Nephron (organoid): ENCODE results near the gene HEXB.
A peak's percentile ranks its signal among the peaks of the same experiment; 100 is the strongest.

Experiments used
- H3K27ac Mint-ChIP-seq, 3 experiments: 2 replicates each; pipeline ENCODE4 v1.8.0; 2020; ENCODE audit warnings: mixed read lengths in 3 of 3, mild to moderate bottlenecking in 2 of 3, moderate library complexity in 1 of 3
- H3K27me3 Mint-ChIP-seq: 2 replicates; pipeline ENCODE4 v1.8.0; 2021; ENCODE audit warnings: low read depth, mild to moderate bottlenecking, moderate library complexity, mixed read lengths
- H3K36me3 Mint-ChIP-seq: 2 replicates; pipeline ENCODE4 v1.8.0; 2020; ENCODE audit warnings: low read depth, mixed read lengths
- H3K4me1 Mint-ChIP-seq: 2 replicates; pipeline ENCODE4 v1.8.0; 2020; ENCODE audit warnings: mixed read lengths
- H3K4me3 Mint-ChIP-seq, 3 experiments: 2 replicates each; pipeline ENCODE4 v1.8.0; 2020; ENCODE audit warnings: mild to moderate bottlenecking in 3 of 3, mixed read lengths in 3 of 3, moderate library complexity in 2 of 3
- H3K9me3 Mint-ChIP-seq: 2 replicates; pipeline ENCODE4 v1.8.0; 2020; ENCODE audit warnings: mixed read lengths
- CTCF ChIP-seq, 3 experiments: fragments of 200-600 bp; sonication (generic); IDR thresholded peaks; one replicate each; pipeline ENCODE4 v1.5.0; 2021; ENCODE audit warnings: antibody characterized with exemption in 3 of 3; ENCODE audit not compliant: unreplicated experiment in 3 of 3

Gene HEXB

GRCh38 chr5:74643111-74643562 is 41.9 kb upstream of the HEXB start:
- Mint-ChIP-seq H3K4me1 (peaks cover 32% of the 10 kb centered on the region), H3K36me3 (no peaks in the 10 kb centered on the region), H3K4me3 (peak overlapping the region in 1 of 3 experiments; percentile 47), H3K9me3 (no peaks in the 10 kb centered on the region), H3K27ac (peak overlapping the region; percentile 55 to 93 (median 84)), H3K27me3 (no peaks in the 10 kb centered on the region)
- TF ChIP-seq CTCF (IDR thresholded peaks at IDR 0.05; ENCODE audit: unreplicated experiment in 3 of 3): no peak

GRCh38 chr5:74647096-74647495 is 37.9 kb upstream of the HEXB start:
- H3K36me3 Mint-ChIP-seq: no peaks in the 10 kb centered on the region
- H3K27me3 Mint-ChIP-seq: no peaks in the 10 kb centered on the region
- no peaks in the 10 kb centered on the region for H3K9me3 Mint-ChIP-seq
- peaks cover 36% of the 10 kb centered on the region for H3K4me1 Mint-ChIP-seq
- TF ChIP-seq CTCF (IDR thresholded peaks at IDR 0.05; ENCODE audit: unreplicated experiment in 3 of 3): no peak
- H3K27ac Mint-ChIP-seq: peak overlapping the region in 2 of 3 experiments; percentile 61 to 66
- no peak overlapping the region for H3K4me3 Mint-ChIP-seq

- no peaks in the 10 kb centered on the region for H3K9me3 Mint-ChIP-seq
- no peaks in the 10 kb centered on the region for H3K27me3 Mint-ChIP-seq
- H3K36me3 Mint-ChIP-seq: no peaks in the 10 kb centered on the region
- peak overlapping the region in 1 of 3 experiments; percentile 30 for H3K27ac Mint-ChIP-seq
- H3K4me3 Mint-ChIP-seq: peak overlapping the region in 1 of 3 experiments; percentile 6
- TF ChIP-seq CTCF (IDR thresholded peaks at IDR 0.05; ENCODE audit: unreplicated experiment in 3 of 3): peak; percentile 70 to 82 (median 77)
- peaks cover 23% of the 10 kb centered on the region for H3K4me1 Mint-ChIP-seq
Observed at GRCh38 chr5:74648835-74649293, 36.2 kb upstream of the HEXB start.

GRCh38 chr5:74649421-74649973 is 35.5 kb upstream of the HEXB start:
- TF ChIP-seq CTCF (IDR thresholded peaks at IDR 0.05; ENCODE audit: unreplicated experiment in 3 of 3): no peak
- H3K27me3 Mint-ChIP-seq: no peaks in the 10 kb centered on the region
- peaks cover 23% of the 10 kb centered on the region for H3K4me1 Mint-ChIP-seq
- no peak overlapping the region for H3K4me3 Mint-ChIP-seq
- no peaks in the 10 kb centered on the region for H3K9me3 Mint-ChIP-seq
- no peak overlapping the region for H3K27ac Mint-ChIP-seq
- H3K36me3 Mint-ChIP-seq: no peaks in the 10 kb centered on the region

- no peak overlapping the region for H3K4me3 Mint-ChIP-seq
- peaks cover 6% of the 10 kb centered on the region for H3K27me3 Mint-ChIP-seq
- no peaks in the 10 kb centered on the region for H3K9me3 Mint-ChIP-seq
- peaks cover 23% of the 10 kb centered on the region for H3K4me1 Mint-ChIP-seq
- no peak overlapping the region for H3K27ac Mint-ChIP-seq
- TF ChIP-seq CTCF (IDR thresholded peaks at IDR 0.05; ENCODE audit: unreplicated experiment in 3 of 3): no peak
- no peaks in the 10 kb centered on the region for H3K36me3 Mint-ChIP-seq
Observed at GRCh38 chr5:74651710-74652109, 33.3 kb upstream of the HEXB start.

GRCh38 chr5:74652576-74652975 is 32.5 kb upstream of the HEXB start:
- Mint-ChIP-seq H3K9me3 (no peaks in the 10 kb centered on the region), H3K27ac (no peak overlapping the region), H3K4me3 (no peak overlapping the region), H3K4me1 (peaks cover 15% of the 10 kb centered on the region), H3K36me3 (no peaks in the 10 kb centered on the region), H3K27me3 (peaks cover 6% of the 10 kb centered on the region)
- TF ChIP-seq CTCF (IDR thresholded peaks at IDR 0.05; ENCODE audit: unreplicated experiment in 3 of 3): no peak
